HCT116 (cell line): ENCODE data around the gene TNFSF8. TPM values are rescaled to one million over a fixed set of nuclear protein-coding genes. Genes with fewer than 3 reads are reported as not detected.

Source experiments
- ATAC-seq: fragments of 200-7000 bp; cut with Tn5 transposase; 2 replicates; pipeline ENCODE4 v1.9.1; 2020; ENCODE audit warnings: mild to moderate bottlenecking, moderate library complexity
- BruUV-seq: library from RNA; stranded (reverse); fragments of 400-500 nt; replicated peaks from 2 replicates; lab custom pipeline; 2021; lab: Mats Ljungman, UMichigan
- CTCF ChIA-PET: fragments of 300-600 bp; sonication (Branson Sonifier 250); formaldehyde crosslinking; loops from one replicate; lab custom pipeline; 2021; ENCODE audit warnings: antibody characterized with exemption; lab: Charles Lee
- POLR2A ChIA-PET: fragments of 300-600, 350-600 bp; sonication (Branson Sonifier 250); formaldehyde crosslinking; loops from one replicate; lab custom pipeline; 2021; ENCODE audit warnings: antibody characterized with exemption; lab: Charles Lee
- RAD21 ChIA-PET, 2 experiments: fragments of 300-600 bp; sonication (Branson Sonifier 250); formaldehyde crosslinking; loops; one replicate each; lab custom pipeline; 2023; ENCODE audit warnings: low total read pairs in 2 of 2; ENCODE audit not compliant: uncharacterized antibody in 2 of 2, unreplicated experiment in 2 of 2, low non-redundant PET in 1 of 2; lab: Charles Lee
- DNase-seq: peaks from one replicate; pipeline ENCODE4 v3.0.0-alpha.2; 2010; ENCODE audit warnings: low read depth, low spot score
- H2AFZ ChIP-seq: fragments of 200-600 bp; shearing (Covaris generic), sonication (generic); 2 replicates; pipeline ENCODE4 v1.6.1; 2017; ENCODE audit warnings: low read depth, mixed run types, mixed read lengths, antibody characterized with exemption, low read length; ENCODE audit not compliant: poor library complexity, severe bottlenecking
- H3K27ac ChIP-seq: 2 replicates; pipeline ENCODE4 v1.5.1; 2012; ENCODE audit warnings: low read depth, low read length
- H3K27me3 ChIP-seq: fragments of 200-600 bp; sonication (generic); 2 replicates; pipeline ENCODE4 v1.6.1; 2016; ENCODE audit warnings: mixed run types, low read length, mixed read lengths; ENCODE audit not compliant: insufficient read depth
- H3K36me3 ChIP-seq, 2 experiments: fragments of 200-500 bp in 1 of 2; fragments of 200-600 bp in 1 of 2; sonication (Bioruptor generic) in 1 of 2; sonication (generic) in 1 of 2; 2 replicates each; pipeline versions ENCODE4 v1.5.1 to v1.6.1; 2014 to 2016; ENCODE audit warnings: low read length in 2 of 2, inconsistent platforms in 1 of 2, mixed read lengths in 1 of 2, mixed run types in 1 of 2; ENCODE audit not compliant: insufficient read depth in 2 of 2, control insufficient read depth in 1 of 2
- H3K4me1 ChIP-seq, 2 experiments: fragments of 200-600 bp in 1 of 2; sonication (generic) in 1 of 2; 2 replicates each; pipeline versions ENCODE4 v1.5.1 to v1.6.1; 2012 to 2017; ENCODE audit warnings: low read length in 2 of 2, inconsistent platforms in 1 of 2, mild to moderate bottlenecking in 1 of 2, mixed read lengths in 1 of 2, mixed run types in 1 of 2, moderate library complexity in 1 of 2; ENCODE audit not compliant: insufficient read depth in 2 of 2, control insufficient read depth in 1 of 2
- H3K4me2 ChIP-seq: fragments of 200-600 bp; sonication (generic); 2 replicates; pipeline ENCODE4 v1.6.1; 2017; ENCODE audit warnings: mixed run types, low read length, mixed read lengths
- H3K4me3 ChIP-seq, 2 experiments: fragments of 200-600 bp in 1 of 2; sonication (generic) in 1 of 2; replicated peaks in 1 of 2; 2 replicates each; pipeline ENCODE4 v1.5.1; 2011 to 2016; ENCODE audit warnings: low read length in 2 of 2, control low read depth in 1 of 2, low read depth in 1 of 2, mild to moderate bottlenecking in 1 of 2, mixed read lengths in 1 of 2, mixed run types in 1 of 2
- H3K79me2 ChIP-seq: fragments of 200-600 bp; sonication (generic); 2 replicates; pipeline ENCODE4 v1.6.1; 2017; ENCODE audit warnings: mild to moderate bottlenecking, mixed run types, low read length, moderate library complexity, mixed read lengths; ENCODE audit not compliant: insufficient read depth
- H3K9ac ChIP-seq: fragments of 200-600 bp; sonication (generic); 2 replicates; pipeline ENCODE4 v1.6.1; 2016; ENCODE audit warnings: low read length, mixed read lengths
- H3K9me2 ChIP-seq: fragments of 200-600 bp; sonication (generic), shearing (Covaris generic); 2 replicates; pipeline ENCODE4 v1.6.1; 2017; ENCODE audit warnings: mixed run types, mild to moderate bottlenecking, moderate library complexity; ENCODE audit not compliant: insufficient read depth
- H3K9me3 ChIP-seq, 2 experiments: fragments of 200-500 bp in 1 of 2; fragments of 200-600 bp in 1 of 2; sonication (Bioruptor generic) in 1 of 2; sonication (generic) in 1 of 2; 2 replicates each; pipeline ENCODE4 v1.6.1; 2014 to 2017; ENCODE audit warnings: low read length in 2 of 2, mixed read lengths in 2 of 2, inconsistent platforms in 1 of 2, low read depth in 1 of 2, mild to moderate bottlenecking in 1 of 2, mixed run types in 1 of 2, moderate library complexity in 1 of 2; ENCODE audit not compliant: control insufficient read depth in 1 of 2, insufficient read depth in 1 of 2
- H4K20me1 ChIP-seq: fragments of 200-600 bp; sonication (generic), shearing (Covaris generic); 2 replicates; pipeline ENCODE4 v1.6.1; 2017; ENCODE audit warnings: mixed run types, mild to moderate bottlenecking, moderate library complexity; ENCODE audit not compliant: insufficient read depth
- CBX3 ChIP-seq: IDR thresholded peaks from 2 replicates; pipeline ENCODE4 v1.6.1; 2012; ENCODE audit warnings: low read depth
- CTCF ChIP-seq, 3 experiments: fragments of 200-600 bp in 1 of 3; sonication (generic) in 1 of 3; IDR thresholded peaks in 2 of 3; conservative IDR thresholded peaks in 1 of 3; 2 replicates each; pipeline ENCODE4 v1.5.1; 2012 to 2017; ENCODE audit warnings: low read depth in 2 of 3, low read length in 2 of 3, antibody characterized with exemption in 1 of 3, borderline replicate concordance in 1 of 3, control low read depth in 1 of 3, mild to moderate bottlenecking in 1 of 3, mixed read lengths in 1 of 3, mixed run types in 1 of 3, moderate library complexity in 1 of 3; ENCODE audit not compliant: insufficient read depth in 1 of 3
- EGR1 ChIP-seq: IDR thresholded peaks from 2 replicates; pipeline ENCODE4 v1.6.1; 2012; ENCODE audit warnings: low read depth
- ELF1 ChIP-seq: IDR thresholded peaks from 2 replicates; pipeline ENCODE4 v1.6.1; 2012; ENCODE audit warnings: low read depth, borderline replicate concordance
- EZH2 ChIP-seq: fragments of 200-600 bp; sonication (generic); IDR thresholded peaks from 2 replicates; pipeline ENCODE4 v1.6.1; 2017; ENCODE audit warnings: antibody characterized with exemption, mixed run types
- EZH2phosphoT487 ChIP-seq: fragments of 200-600 bp; IDR thresholded peaks from 2 replicates; pipeline ENCODE4 v1.6.1; 2018; ENCODE audit warnings: antibody characterized with exemption, borderline replicate concordance
- FOSL1 ChIP-seq: IDR thresholded peaks from 2 replicates; pipeline ENCODE4 v1.6.1; 2012; ENCODE audit warnings: low read depth
- JUND ChIP-seq: IDR thresholded peaks from 2 replicates; pipeline ENCODE4 v1.6.1; 2012
- POLR2A ChIP-seq: IDR thresholded peaks from 2 replicates; pipeline ENCODE4 v1.7.0; 2011; ENCODE audit warnings: borderline replicate concordance; ENCODE audit not compliant: insufficient read depth, insufficient read length; ENCODE audit errors: extremely low read depth
- POLR2AphosphoS5 ChIP-seq: IDR thresholded peaks from 2 replicates; pipeline ENCODE4 v1.6.1; 2011; ENCODE audit warnings: mild to moderate bottlenecking, low read depth, low read length, moderate library complexity
- SRF ChIP-seq: IDR thresholded peaks from 2 replicates; pipeline ENCODE4 v1.6.1; 2012; ENCODE audit warnings: low read depth
- TCF7L2 ChIP-seq: IDR thresholded peaks from 2 replicates; pipeline ENCODE4 v1.7.0; 2011; ENCODE audit warnings: borderline replicate concordance, inconsistent platforms; ENCODE audit not compliant: insufficient read depth, insufficient read length; ENCODE audit errors: extremely low read depth
- YY1 ChIP-seq: IDR thresholded peaks from 2 replicates; pipeline ENCODE4 v1.6.1; 2011; ENCODE audit warnings: low read length, low read depth, moderate library complexity, mild to moderate bottlenecking; ENCODE audit not compliant: insufficient replicate concordance; ENCODE audit errors: extremely low read depth
- ZFX ChIP-seq: fragments of 450-650 bp; IDR thresholded peaks from 2 replicates; pipeline ENCODE4 v1.6.1; 2017
- ZNF274 ChIP-seq: fragments of 200-500 bp; sonication (Bioruptor generic); IDR thresholded peaks from 2 replicates; pipeline ENCODE4 v1.6.1; 2014; ENCODE audit warnings: mild to moderate bottlenecking, low read depth, low read length, inconsistent platforms
- intact Hi-C: fragments of 100-400 bp; cut with micrococcal nuclease; formaldehyde crosslinking; loops from 2 replicates; pipeline ENCODE4 v1.10.0; 2022
- total RNA-seq: library from RNA; stranded (reverse); gene quantifications from one replicate; pipeline ENCODE4 v1.2.1, GENCODE V29; 2021; ENCODE audit not compliant: unreplicated experiment
- TF ChIP-seq, protein P1 (sequence below): IDR thresholded peaks from 2 replicates; pipeline ENCODE4 v1.6.1; 2012
- TF ChIP-seq, protein P2 (sequence below): IDR thresholded peaks from 2 replicates; pipeline ENCODE4 v1.6.1; 2011; ENCODE audit warnings: mild to moderate bottlenecking, low read length, moderate library complexity; ENCODE audit not compliant: insufficient replicate concordance; ENCODE audit errors: extremely low read depth
- TF ChIP-seq, protein P3 (sequence below): IDR thresholded peaks from 2 replicates; pipeline ENCODE4 v1.6.1; 2012; ENCODE audit warnings: low read depth

Gene TNFSF8
- total RNA-seq, 1 experiment from 2014 or later, result not detected

- no peak for TF ChIP-seq CTCF (IDR thresholded peaks at IDR 0.05 in 2 of 3, conservative IDR thresholded peaks at IDR 0.05 in 1 of 3; ENCODE audit: borderline replicate concordance in 1 of 3, insufficient read depth in 1 of 3, low read depth in 2 of 3, low read length in 2 of 3)
- no peak for TF ChIP-seq ZFX
- TF ChIP-seq, protein P1, sequence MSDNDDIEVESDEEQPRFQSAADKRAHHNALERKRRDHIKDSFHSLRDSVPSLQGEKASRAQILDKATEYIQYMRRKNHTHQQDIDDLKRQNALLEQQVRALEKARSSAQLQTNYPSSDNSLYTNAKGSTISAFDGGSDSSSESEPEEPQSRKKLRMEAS, result no peak
- TF ChIP-seq, all 23 proteins: peak for 0
Observed at GRCh38 chr9:114884787-114885452, 45.5 kb downstream of the TNFSF8 start (continued).

DNA sequence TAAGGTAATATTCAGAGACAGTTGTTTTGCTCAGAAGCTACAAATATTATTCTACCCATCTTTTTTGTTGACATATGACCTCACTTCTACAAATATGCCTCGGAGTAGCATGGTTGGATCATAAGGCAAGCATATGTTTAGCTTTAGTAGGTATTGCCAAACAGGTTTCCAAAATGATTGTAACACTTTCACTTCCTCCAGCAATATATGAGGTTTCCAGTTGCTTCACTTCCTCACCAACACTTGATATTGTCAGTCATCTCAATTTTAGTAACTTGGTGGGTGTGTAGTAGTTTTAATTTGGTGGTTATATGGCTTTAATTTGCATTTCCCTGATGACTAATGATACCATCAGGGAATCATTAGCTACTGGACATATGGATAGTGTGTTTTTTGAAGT is 46.7 kb downstream of the TNFSF8 start:
- H3K9me2 ChIP-seq, result no peaks in the 10 kb centered on the region
- H3K79me2 ChIP-seq, result no peaks in the 10 kb centered on the region
- no peak overlapping the region for H3K27ac ChIP-seq
- H3K4me2 ChIP-seq, result no peak overlapping the region
- no peaks in the 10 kb centered on the region for H3K36me3 ChIP-seq
- no peak for ATAC-seq
- intact Hi-C loops, result no loop called here
- H4K20me1 ChIP-seq, result no peaks in the 10 kb centered on the region
- H3K4me3 ChIP-seq, result no peak overlapping the region
- no peak overlapping the region for H3K9ac ChIP-seq
- no peak for DNase-seq
- H3K9me3 ChIP-seq, result no peaks in the 10 kb centered on the region
- peaks cover 19% of the 10 kb centered on the region for H3K27me3 ChIP-seq
- no peak overlapping the region for H2AFZ ChIP-seq
- ChIA-PET CTCF (no interaction called here), POLR2A (no interaction called here), RAD21 (no interaction called here)
- no peaks in the 10 kb centered on the region for H3K4me1 ChIP-seq
- BruUV-seq, result no TSS peak
- TF ChIP-seq, protein P2, sequence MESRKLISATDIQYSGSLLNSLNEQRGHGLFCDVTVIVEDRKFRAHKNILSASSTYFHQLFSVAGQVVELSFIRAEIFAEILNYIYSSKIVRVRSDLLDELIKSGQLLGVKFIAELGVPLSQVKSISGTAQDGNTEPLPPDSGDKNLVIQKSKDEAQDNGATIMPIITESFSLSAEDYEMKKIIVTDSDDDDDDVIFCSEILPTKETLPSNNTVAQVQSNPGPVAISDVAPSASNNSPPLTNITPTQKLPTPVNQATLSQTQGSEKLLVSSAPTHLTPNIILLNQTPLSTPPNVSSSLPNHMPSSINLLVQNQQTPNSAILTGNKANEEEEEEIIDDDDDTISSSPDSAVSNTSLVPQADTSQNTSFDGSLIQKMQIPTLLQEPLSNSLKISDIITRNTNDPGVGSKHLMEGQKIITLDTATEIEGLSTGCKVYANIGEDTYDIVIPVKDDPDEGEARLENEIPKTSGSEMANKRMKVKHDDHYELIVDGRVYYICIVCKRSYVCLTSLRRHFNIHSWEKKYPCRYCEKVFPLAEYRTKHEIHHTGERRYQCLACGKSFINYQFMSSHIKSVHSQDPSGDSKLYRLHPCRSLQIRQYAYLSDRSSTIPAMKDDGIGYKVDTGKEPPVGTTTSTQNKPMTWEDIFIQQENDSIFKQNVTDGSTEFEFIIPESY, result no peak
- TF ChIP-seq SRF, result no peak
- no peak for TF ChIP-seq POLR2A
- TF ChIP-seq POLR2AphosphoS5, result no peak
- TF ChIP-seq TCF7L2, result no peak
- no peak for TF ChIP-seq EZH2phosphoT487
- no peak for TF ChIP-seq JUND
- TF ChIP-seq, protein P3, sequence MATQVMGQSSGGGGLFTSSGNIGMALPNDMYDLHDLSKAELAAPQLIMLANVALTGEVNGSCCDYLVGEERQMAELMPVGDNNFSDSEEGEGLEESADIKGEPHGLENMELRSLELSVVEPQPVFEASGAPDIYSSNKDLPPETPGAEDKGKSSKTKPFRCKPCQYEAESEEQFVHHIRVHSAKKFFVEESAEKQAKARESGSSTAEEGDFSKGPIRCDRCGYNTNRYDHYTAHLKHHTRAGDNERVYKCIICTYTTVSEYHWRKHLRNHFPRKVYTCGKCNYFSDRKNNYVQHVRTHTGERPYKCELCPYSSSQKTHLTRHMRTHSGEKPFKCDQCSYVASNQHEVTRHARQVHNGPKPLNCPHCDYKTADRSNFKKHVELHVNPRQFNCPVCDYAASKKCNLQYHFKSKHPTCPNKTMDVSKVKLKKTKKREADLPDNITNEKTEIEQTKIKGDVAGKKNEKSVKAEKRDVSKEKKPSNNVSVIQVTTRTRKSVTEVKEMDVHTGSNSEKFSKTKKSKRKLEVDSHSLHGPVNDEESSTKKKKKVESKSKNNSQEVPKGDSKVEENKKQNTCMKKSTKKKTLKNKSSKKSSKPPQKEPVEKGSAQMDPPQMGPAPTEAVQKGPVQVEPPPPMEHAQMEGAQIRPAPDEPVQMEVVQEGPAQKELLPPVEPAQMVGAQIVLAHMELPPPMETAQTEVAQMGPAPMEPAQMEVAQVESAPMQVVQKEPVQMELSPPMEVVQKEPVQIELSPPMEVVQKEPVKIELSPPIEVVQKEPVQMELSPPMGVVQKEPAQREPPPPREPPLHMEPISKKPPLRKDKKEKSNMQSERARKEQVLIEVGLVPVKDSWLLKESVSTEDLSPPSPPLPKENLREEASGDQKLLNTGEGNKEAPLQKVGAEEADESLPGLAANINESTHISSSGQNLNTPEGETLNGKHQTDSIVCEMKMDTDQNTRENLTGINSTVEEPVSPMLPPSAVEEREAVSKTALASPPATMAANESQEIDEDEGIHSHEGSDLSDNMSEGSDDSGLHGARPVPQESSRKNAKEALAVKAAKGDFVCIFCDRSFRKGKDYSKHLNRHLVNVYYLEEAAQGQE, result no peak
- no peak for TF ChIP-seq YY1
- no peak for TF ChIP-seq EZH2
- no peak for TF ChIP-seq FOSL1
- no peak for TF ChIP-seq CBX3
- TF ChIP-seq ZNF274, result no peak
- TF ChIP-seq EGR1, result no peak
- no peak for TF ChIP-seq ELF1
